Thyroid gland (tissue), 4 donors: ENCODE measurements around the gene NAALADL2.

Experiments
- POLR2A ChIP-seq, 2 donors: fragments of 450-650 bp; IDR thresholded peaks; one replicate each; pipeline ENCODE4 v1.6.1; 2017; ENCODE audit warnings: antibody characterized with exemption in 2 of 2, mild to moderate bottlenecking in 2 of 2, moderate library complexity in 1 of 2
- TF ChIP-seq, protein P1 (sequence below), 6 experiments: fragments of 200-600 bp in 3 of 6; fragments of 450-650 bp in 3 of 6; sonication (generic) in 3 of 6; IDR thresholded peaks; one replicate each; pipeline ENCODE4 v1.5.1; 2016 to 2019; ENCODE audit warnings: antibody characterized with exemption in 6 of 6, mild to moderate bottlenecking in 2 of 6, inconsistent platforms in 1 of 6, moderate library complexity in 1 of 6

- TF ChIP-seq, protein P1, sequence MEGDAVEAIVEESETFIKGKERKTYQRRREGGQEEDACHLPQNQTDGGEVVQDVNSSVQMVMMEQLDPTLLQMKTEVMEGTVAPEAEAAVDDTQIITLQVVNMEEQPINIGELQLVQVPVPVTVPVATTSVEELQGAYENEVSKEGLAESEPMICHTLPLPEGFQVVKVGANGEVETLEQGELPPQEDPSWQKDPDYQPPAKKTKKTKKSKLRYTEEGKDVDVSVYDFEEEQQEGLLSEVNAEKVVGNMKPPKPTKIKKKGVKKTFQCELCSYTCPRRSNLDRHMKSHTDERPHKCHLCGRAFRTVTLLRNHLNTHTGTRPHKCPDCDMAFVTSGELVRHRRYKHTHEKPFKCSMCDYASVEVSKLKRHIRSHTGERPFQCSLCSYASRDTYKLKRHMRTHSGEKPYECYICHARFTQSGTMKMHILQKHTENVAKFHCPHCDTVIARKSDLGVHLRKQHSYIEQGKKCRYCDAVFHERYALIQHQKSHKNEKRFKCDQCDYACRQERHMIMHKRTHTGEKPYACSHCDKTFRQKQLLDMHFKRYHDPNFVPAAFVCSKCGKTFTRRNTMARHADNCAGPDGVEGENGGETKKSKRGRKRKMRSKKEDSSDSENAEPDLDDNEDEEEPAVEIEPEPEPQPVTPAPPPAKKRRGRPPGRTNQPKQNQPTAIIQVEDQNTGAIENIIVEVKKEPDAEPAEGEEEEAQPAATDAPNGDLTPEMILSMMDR (IDR thresholded peaks at IDR 0.05): no peak
- no peak for TF ChIP-seq POLR2A (IDR thresholded peaks at IDR 0.05)
Measured at GRCh38 chr3:175192536-175192935, 333.4 kb downstream of the NAALADL2 start.
